PFSK-1 (cell line): ENCODE results near the gene PLIN5.

ENCODE experiments used
- FOXP2 ChIP-seq: optimal IDR thresholded peaks from 2 replicates; pipeline ENCODE3; 2011; ENCODE audit warnings: borderline replicate concordance, control low read depth, inconsistent platforms; ENCODE audit not compliant: insufficient read depth; ENCODE audit errors: extremely low read length, extremely low read depth
- POLR2AphosphoS5 ChIP-seq: IDR thresholded peaks from 2 replicates; pipeline ENCODE4 v1.6.1; 2012; ENCODE audit warnings: low read depth, mild to moderate bottlenecking, control low read depth, low read length, moderate library complexity
- REST ChIP-seq, 2 experiments: IDR thresholded peaks; 2 replicates each; pipeline versions ENCODE4 v1.6.1 to v1.8.0; 2011 to 2012; ENCODE audit warnings: low read depth in 2 of 2, low read length in 2 of 2, control low read depth in 1 of 2, inconsistent platforms in 1 of 2, mild to moderate bottlenecking in 1 of 2, moderate library complexity in 1 of 2; ENCODE audit not compliant: insufficient read depth in 1 of 2
- SIN3A ChIP-seq: IDR thresholded peaks from 2 replicates; pipeline ENCODE4 v1.6.1; 2012; ENCODE audit warnings: mild to moderate bottlenecking, low read length, moderate library complexity, borderline replicate concordance; ENCODE audit not compliant: insufficient read depth
- TAF1 ChIP-seq: IDR thresholded peaks from 2 replicates; pipeline ENCODE4 v1.6.1; 2012; ENCODE audit warnings: low read length, control low read depth, borderline replicate concordance; ENCODE audit not compliant: insufficient read depth

Gene PLIN5

GRCh38 chr19:4504297-4504701 lies 30.7 kb downstream of the PLIN5 start:
- TF ChIP-seq SIN3A (no peak), REST (IDR thresholded peaks at IDR 0.05; ENCODE audit: insufficient read depth in 1 of 2, low read depth in 2 of 2, low read length in 2 of 2) (no peak), TAF1 (no peak), FOXP2 (no peak)

GRCh38 chr19:4503825-4504170 lies 31.2 kb downstream of the PLIN5 start:
- TF ChIP-seq FOXP2 (no peak), POLR2AphosphoS5 (no peak), SIN3A (no peak), REST (IDR thresholded peaks at IDR 0.05; ENCODE audit: insufficient read depth in 1 of 2, low read depth in 2 of 2, low read length in 2 of 2) (no peak)

GRCh38 chr19:4503132-4503824 lies 31.7 kb downstream of the PLIN5 start:
- TF ChIP-seq POLR2AphosphoS5 (no peak), FOXP2 (no peak), SIN3A (no peak), REST (IDR thresholded peaks at IDR 0.05; ENCODE audit: insufficient read depth in 1 of 2, low read depth in 2 of 2, low read length in 2 of 2) (no peak), TAF1 (no peak)

GRCh38 chr19:4502282-4503131 lies 32.5 kb downstream of the PLIN5 start:
- no peak for TF ChIP-seq POLR2AphosphoS5
- TF ChIP-seq TAF1, result no peak
- no peak for TF ChIP-seq REST (IDR thresholded peaks at IDR 0.05; ENCODE audit: insufficient read depth in 1 of 2, low read depth in 2 of 2, low read length in 2 of 2)
